ENCODE measurements around the gene IFT81.

Gene IFT81

GRCh38 chr12:110165540-110166159 lies 41.5 kb downstream of the IFT81 start:
- DNase-seq: no peak

GRCh38 chr12:110168732-110169455 lies 44.7 kb downstream of the IFT81 start:
- DNase-seq: no peak

GRCh38 chr12:110170535-110171185 lies 46.5 kb downstream of the IFT81 start:
- DNase-seq: no peak

- no peak for DNase-seq
Measured at GRCh38 chr12:110171186-110171538, 47.0 kb downstream of the IFT81 start.

GRCh38 chr12:110171636-110172035 lies 47.5 kb downstream of the IFT81 start:
- DNase-seq: no peak

- DNase-seq: no peak
Measured at GRCh38 chr12:110174373-110174996, 50.3 kb downstream of the IFT81 start.

GRCh38 chr12:110175201-110175600 lies 51.0 kb downstream of the IFT81 start:
- DNase-seq: no peak

- DNase-seq: no peak
Measured at GRCh38 chr12:110176745-110177144, 52.6 kb downstream of the IFT81 start.

- no peak for DNase-seq
Measured at GRCh38 chr12:110179291-110179690, 55.1 kb downstream of the IFT81 start.

- DNase-seq: no peak
Measured at GRCh38 chr12:110180591-110181005, 56.4 kb downstream of the IFT81 start.

GRCh38 chr12:110182281-110182680 lies 58.1 kb downstream of the IFT81 start:
- no peak for DNase-seq

- peak; percentile 77 for DNase-seq
Measured at GRCh38 chr12:110183386-110183785, 59.2 kb downstream of the IFT81 start.

- DNase-seq: no peak
Measured at GRCh38 chr12:110185626-110186025, 61.5 kb downstream of the IFT81 start.

GRCh38 chr12:110186059-110186458 lies 61.9 kb downstream of the IFT81 start:
- no peak for DNase-seq

- no peak for DNase-seq
Measured at GRCh38 chr12:110193196-110193595, 69.0 kb downstream of the IFT81 start.

- DNase-seq: no peak
Measured at GRCh38 chr12:110197003-110197402, 72.8 kb downstream of the IFT81 start.

GRCh38 chr12:110198386-110198785 lies 74.2 kb downstream of the IFT81 start:
- no peak for DNase-seq

GRCh38 chr12:110199339-110200123 lies 75.4 kb downstream of the IFT81 start:
- no peak for DNase-seq

- no peak for DNase-seq
Measured at GRCh38 chr12:110200124-110200417, 75.9 kb downstream of the IFT81 start.

GRCh38 chr12:110201995-110202394 lies 77.8 kb downstream of the IFT81 start:
- no peak for DNase-seq

GRCh38 chr12:110203546-110203945 lies 79.4 kb downstream of the IFT81 start:
- peak; percentile 60 for DNase-seq

- no peak for DNase-seq
Measured at GRCh38 chr12:110205931-110206330, 81.8 kb downstream of the IFT81 start.

Data from midbrain (tissue), 1 donor.